SJSA1 (cell line): ENCODE results near the gene LARGE2. TPM values are rescaled to one million over a fixed set of nuclear protein-coding genes. Genes with fewer than 3 reads are reported as not detected.
"Not testable (repeated sequence)": the region's sequence is repeated elsewhere in the genome, so short reads cannot be mapped to it uniquely, and the experiment has no call there.

Source experiments
- DNase-seq, 2 experiments: peaks; one replicate each; pipeline ENCODE4 v3.0.0-alpha.2; 2015 to 2020; ENCODE audit warnings: low spot score in 2 of 2, low read depth in 1 of 2
- H3K27ac ChIP-seq: fragments of 250-450 bp; sonication (Bioruptor Pico); 2 replicates; pipeline ENCODE4 v1.5.1; 2020; ENCODE audit warnings: mild to moderate bottlenecking, moderate library complexity
- H3K27me3 ChIP-seq: fragments of 250-450 bp; sonication (Bioruptor Pico); replicated peaks from 2 replicates; pipeline ENCODE4 v1.5.1; 2020; ENCODE audit warnings: mild to moderate bottlenecking, moderate library complexity
- H3K36me3 ChIP-seq: fragments of 250-450 bp; sonication (Bioruptor Pico); 2 replicates; pipeline ENCODE4 v1.5.1; 2020; ENCODE audit warnings: mild to moderate bottlenecking
- H3K4me1 ChIP-seq: fragments of 250-450 bp; sonication (Bioruptor Pico); replicated peaks from 2 replicates; pipeline ENCODE4 v1.6.1; 2021; ENCODE audit warnings: mild to moderate bottlenecking
- H3K4me3 ChIP-seq: fragments of 250-450 bp; sonication (Bioruptor Pico); 2 replicates; pipeline ENCODE4 v1.5.1; 2020; ENCODE audit warnings: mild to moderate bottlenecking
- H3K9me3 ChIP-seq: fragments of 250-450 bp; sonication (Bioruptor Pico); replicated peaks from 2 replicates; pipeline ENCODE4 v1.5.1; 2020; ENCODE audit warnings: mild to moderate bottlenecking
- total RNA-seq: library from RNA; depleted of rRNA; stranded (reverse); fragments of >200 nt; shearing (Covaris generic); gene quantifications from 2 replicates; pipeline ENCODE4 v1.2.3, GENCODE V29; 2014

LARGE2 gene
- total RNA-seq, 1 experiment from 2014 or later, result not detected

DNA sequence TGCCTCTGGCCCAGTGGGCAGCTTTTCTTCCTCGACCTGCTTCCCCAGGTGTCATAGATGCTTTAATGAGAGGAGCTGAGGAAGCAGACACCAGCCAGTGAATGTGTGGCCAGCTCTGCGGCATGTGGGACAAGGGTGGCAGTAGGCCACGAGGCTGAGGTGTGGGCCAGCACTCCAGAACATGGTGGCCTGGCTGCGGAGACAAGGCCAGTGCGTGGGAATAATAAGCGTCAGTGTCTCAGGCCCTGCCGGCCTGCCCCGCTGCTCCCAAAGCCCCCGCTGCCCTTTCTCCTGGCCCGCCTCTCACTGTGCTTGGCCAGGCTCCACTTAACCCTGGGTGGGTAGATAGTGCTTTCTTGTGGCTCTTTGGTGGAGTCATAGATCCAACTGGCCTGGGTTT is 34.9 kb upstream of the LARGE2 start:
- Histone ChIP-seq H3K36me3 (peaks cover 2% of the 10 kb centered on the region), H3K27ac (no peak overlapping the region), H3K4me3 (no peak overlapping the region), H3K27me3 (peaks cover 6% of the 10 kb centered on the region), H3K4me1 (peaks cover 9% of the 10 kb centered on the region), H3K9me3 (peaks cover 3% of the 10 kb centered on the region; the same call in 1 of the 2 replicates)
- no peak for DNase-seq

DNA sequence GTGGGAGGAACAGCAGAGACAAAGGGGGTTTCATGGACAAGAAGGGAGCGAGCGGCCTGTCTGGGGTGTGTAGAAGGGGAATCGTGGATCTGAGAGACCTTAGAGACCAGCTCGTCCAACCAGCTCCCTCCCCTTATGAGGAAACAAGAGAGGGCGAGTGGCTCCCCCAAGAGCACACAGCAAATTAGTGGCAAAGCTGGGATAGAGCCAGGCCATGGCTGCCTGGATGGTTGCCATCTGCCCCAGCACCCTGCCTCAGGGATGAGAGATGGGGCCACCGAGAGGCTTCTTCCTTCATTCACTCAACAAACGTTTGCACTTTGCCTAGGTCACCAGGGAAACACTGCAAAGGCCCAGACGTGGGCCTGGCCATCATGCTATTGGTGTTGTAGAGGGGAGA is 32.9 kb upstream of the LARGE2 start:
- no peak for DNase-seq
- H3K27ac ChIP-seq, result no peak overlapping the region
- peaks cover 6% of the 10 kb centered on the region for H3K27me3 ChIP-seq
- peaks cover 9% of the 10 kb centered on the region for H3K4me1 ChIP-seq
- peaks cover 3% of the 10 kb centered on the region; the same call in 1 of the 2 replicates for H3K9me3 ChIP-seq
- H3K4me3 ChIP-seq, result no peak overlapping the region
- H3K36me3 ChIP-seq, result no peaks in the 10 kb centered on the region; the same call in 1 of the 2 replicates

DNA sequence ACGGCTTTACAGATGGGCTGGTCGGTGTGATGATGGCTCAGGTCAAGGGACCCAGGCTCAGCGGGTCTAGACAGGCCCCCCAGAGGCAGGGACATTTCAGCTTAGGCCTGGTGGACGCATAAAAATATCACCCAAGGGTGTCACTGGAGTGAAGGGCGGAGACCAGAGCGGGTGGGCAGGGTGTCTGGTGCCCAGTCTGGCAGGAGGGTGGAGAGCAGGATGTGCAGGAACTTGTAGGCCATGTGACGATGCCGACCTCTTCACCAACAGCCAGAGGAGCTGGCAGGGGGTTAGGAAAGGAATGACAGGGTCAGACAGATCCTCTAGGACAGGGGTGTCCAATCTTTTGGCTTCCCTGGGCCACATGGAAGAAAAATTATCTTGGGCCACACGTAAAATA is 32.5 kb upstream of the LARGE2 start:
- H3K4me1 ChIP-seq, result peaks cover 9% of the 10 kb centered on the region

DNA sequence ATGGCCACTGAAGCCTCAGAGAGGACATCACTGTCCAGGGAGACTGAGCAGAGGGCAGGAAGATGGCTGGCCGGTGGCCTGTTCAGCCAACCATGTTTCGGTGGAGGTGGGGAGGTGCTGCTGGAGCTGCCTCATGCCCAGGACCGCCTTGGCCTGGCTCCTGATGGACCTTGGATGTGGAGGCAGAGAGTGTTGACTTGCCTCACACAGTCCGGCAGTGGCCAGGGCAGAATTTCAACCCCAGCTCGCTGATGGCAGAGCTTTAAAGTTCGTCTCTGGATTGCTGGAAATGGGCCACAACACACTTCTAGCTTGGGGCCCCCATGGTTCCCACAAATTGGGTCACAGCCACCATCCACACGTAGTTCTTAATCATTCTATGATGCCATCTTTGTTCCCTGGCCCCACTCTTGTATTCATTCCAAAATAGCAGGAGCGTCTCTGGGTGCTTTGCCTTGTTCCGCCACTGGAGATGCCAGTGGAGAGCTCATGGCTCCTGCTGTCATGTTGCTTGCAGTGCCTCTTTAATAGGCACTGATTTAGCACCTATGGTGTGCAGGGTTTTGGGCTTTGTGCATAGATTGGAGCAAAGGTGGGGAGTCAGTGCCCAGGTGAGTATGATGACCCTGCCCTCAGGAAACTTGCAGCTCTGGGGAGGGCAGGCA is 31.4 kb upstream of the LARGE2 start:
- Histone ChIP-seq H3K4me1 (peaks cover under 1% of the 10 kb centered on the region; the same call in 1 of the 2 replicates), H3K27ac (no peak overlapping the region), H3K4me3 (no peak overlapping the region), H3K9me3 (no peaks in the 10 kb centered on the region), H3K36me3 (no peaks in the 10 kb centered on the region), H3K27me3 (peaks cover 11% of the 10 kb centered on the region)
- no peak for DNase-seq

More for the DNA sequence above, 32.5 kb upstream of the LARGE2 start:
- Histone ChIP-seq H3K27ac (no peak overlapping the region), H3K9me3 (peaks cover 3% of the 10 kb centered on the region; the same call in 1 of the 2 replicates), H3K27me3 (peaks cover 8% of the 10 kb centered on the region), H3K36me3 (no peaks in the 10 kb centered on the region; the same call in 1 of the 2 replicates), H3K4me3 (no peak overlapping the region)
- DNase-seq, result no peak

DNA sequence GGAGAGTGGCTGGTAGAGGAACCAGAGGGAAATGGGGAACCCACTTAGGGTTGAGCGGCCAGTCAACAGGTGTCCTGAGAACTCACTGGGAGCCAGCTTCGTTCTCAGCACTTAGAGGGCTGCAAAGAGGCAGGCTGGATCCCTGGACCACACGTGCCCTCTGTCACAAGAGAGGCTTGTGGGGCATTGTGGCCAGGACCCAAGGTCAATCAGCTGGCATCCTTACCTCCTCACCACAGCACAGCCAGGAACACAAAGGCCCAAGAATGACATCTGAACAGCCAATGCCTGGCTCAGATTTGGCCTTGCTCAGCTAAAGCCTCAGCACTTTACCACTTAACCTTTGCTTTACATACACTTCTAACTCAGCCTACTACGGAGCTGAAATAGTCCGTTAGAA is 29.6 kb upstream of the LARGE2 start:
- no peaks in the 10 kb centered on the region for H3K36me3 ChIP-seq
- H3K4me1 ChIP-seq, result no peaks in the 10 kb centered on the region
- no peak for DNase-seq
- H3K4me3 ChIP-seq, result no peak overlapping the region
- H3K9me3 ChIP-seq, result no peaks in the 10 kb centered on the region
- peaks cover 28% of the 10 kb centered on the region for H3K27me3 ChIP-seq
- H3K27ac ChIP-seq, result no peak overlapping the region

- H3K27me3 ChIP-seq, result peaks cover 44% of the 10 kb centered on the region
- no peaks in the 10 kb centered on the region for H3K9me3 ChIP-seq
- DNase-seq, result no peak
- H3K4me3 ChIP-seq, result no peak overlapping the region
- H3K36me3 ChIP-seq, result no peaks in the 10 kb centered on the region
- no peak overlapping the region for H3K27ac ChIP-seq
- H3K4me1 ChIP-seq, result peaks cover 6% of the 10 kb centered on the region
Observed at GRCh38 chr11:45894555-45895247, 27.8 kb upstream of the LARGE2 start.

- Histone ChIP-seq H3K27ac (no peak overlapping the region), H3K9me3 (no peaks in the 10 kb centered on the region; the same call in 1 of the 2 replicates), H3K4me1 (peaks cover 16% of the 10 kb centered on the region), H3K27me3 (peaks cover 54% of the 10 kb centered on the region), H3K36me3 (no peaks in the 10 kb centered on the region), H3K4me3 (no peak overlapping the region)
- no peak for DNase-seq
Observed at GRCh38 chr11:45895553-45896259, 26.8 kb upstream of the LARGE2 start.

GRCh38 chr11:45896422-45896984 is 26.0 kb upstream of the LARGE2 start:
- H3K4me3 ChIP-seq, result no peak overlapping the region
- no peaks in the 10 kb centered on the region; the same call in 1 of the 2 replicates for H3K9me3 ChIP-seq
- peaks cover 60% of the 10 kb centered on the region for H3K27me3 ChIP-seq
- H3K27ac ChIP-seq, result no peak overlapping the region
- no peaks in the 10 kb centered on the region for H3K36me3 ChIP-seq
- no peak for DNase-seq
- H3K4me1 ChIP-seq, result peaks cover 18% of the 10 kb centered on the region

DNA sequence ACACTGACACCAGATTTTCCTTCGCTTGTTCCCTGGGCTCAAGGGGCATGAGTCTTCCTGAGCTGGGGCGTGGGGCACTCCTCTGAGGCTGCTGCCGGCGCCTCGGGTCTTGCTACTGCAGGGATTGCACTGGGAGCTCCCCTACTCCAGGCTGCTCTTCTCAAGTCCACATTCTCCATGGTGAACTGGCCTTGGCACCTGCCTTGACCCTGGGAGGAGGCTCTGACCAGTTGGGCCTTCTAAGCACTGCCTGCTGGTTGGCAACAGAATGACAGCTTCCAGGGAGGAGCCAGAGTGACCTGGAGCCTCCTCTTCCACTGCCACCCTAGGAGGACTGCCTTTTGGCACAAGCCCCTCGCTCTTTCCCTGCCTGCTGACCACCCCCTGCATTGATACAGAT is 24.9 kb upstream of the LARGE2 start:
- Histone ChIP-seq H3K4me1 (peaks cover 18% of the 10 kb centered on the region), H3K36me3 (no peaks in the 10 kb centered on the region), H3K27ac (no peak overlapping the region), H3K27me3 (peaks cover 62% of the 10 kb centered on the region), H3K4me3 (no peak overlapping the region), H3K9me3 (no peaks in the 10 kb centered on the region; the same call in 1 of the 2 replicates)
- no peak for DNase-seq

DNA sequence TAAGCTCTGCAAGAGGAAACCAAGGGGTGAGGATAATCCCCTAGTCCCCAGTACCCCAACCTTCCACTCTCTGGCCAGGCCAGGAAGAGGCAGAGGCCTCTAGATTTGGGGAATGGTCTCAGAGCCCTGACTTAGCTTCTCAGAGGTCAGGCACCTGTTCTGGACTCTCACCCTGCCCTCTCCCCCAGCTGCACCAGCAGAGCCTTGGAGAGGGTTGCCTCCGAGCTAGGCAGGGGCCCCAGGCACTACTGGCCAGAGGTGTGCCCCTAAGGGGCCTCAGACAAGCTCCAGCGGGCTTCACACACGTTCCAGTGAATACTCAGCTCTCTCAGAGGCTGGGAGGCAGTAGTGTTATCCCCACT is 23.4 kb upstream of the LARGE2 start:
- Histone ChIP-seq H3K36me3 (no peaks in the 10 kb centered on the region), H3K27ac (no peak overlapping the region), H3K9me3 (no peaks in the 10 kb centered on the region; the same call in 1 of the 2 replicates), H3K27me3 (peaks cover 62% of the 10 kb centered on the region), H3K4me1 (peaks cover 18% of the 10 kb centered on the region), H3K4me3 (peak overlapping the region; percentile 45)
- no peak for DNase-seq

DNA sequence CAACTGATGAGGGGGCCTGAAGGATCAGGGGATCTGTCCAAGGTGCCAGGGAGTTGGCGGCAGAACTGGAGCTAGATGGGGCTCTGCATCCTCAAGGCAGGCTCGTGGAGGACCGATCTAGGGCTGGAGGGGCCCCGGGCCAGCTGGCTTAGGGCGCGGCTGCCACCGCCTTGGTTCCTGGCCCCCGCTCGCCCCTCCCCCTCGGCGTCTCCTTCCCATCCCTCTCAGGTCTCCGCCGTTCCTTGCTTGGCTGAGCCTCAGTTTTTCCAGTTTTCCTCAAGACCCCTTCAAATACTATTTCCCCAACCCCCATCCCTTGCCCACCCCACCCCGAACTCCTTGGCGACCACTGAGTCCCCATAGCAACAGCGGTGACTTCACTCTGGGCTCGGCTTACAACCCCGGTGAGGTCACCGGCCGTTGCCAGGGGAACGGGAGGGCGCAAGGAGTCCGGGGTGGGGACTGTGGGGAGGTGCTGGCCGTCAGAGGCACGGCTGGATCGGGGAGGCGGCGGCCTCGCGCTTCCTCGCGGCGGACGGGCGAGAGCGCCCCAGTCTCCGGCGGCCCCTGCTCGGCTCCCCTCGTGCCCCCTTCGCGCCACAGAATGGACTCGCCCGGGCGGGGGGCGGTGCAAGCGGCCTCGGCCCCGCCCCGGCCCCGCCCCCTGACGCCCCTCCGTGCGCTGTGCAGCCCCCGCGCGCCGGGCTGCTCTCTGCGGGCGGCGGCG is 22.8 kb upstream of the LARGE2 start:
- no peaks in the 10 kb centered on the region; the same call in 1 of the 2 replicates for H3K9me3 ChIP-seq
- H3K4me3 ChIP-seq, result peak overlapping the region; percentile 45
- H3K27me3 ChIP-seq, result peaks cover 62% of the 10 kb centered on the region
- no peaks in the 10 kb centered on the region for H3K36me3 ChIP-seq
- peak overlapping the region; percentile 46; the same call in 1 of the 2 replicates for H3K27ac ChIP-seq
- peak; percentile 67 to 91 for DNase-seq
- peaks cover 18% of the 10 kb centered on the region for H3K4me1 ChIP-seq

- H3K4me3 ChIP-seq, result peak overlapping the region; percentile 45
- not testable (repeated sequence) for H3K27ac ChIP-seq, DNase-seq, H3K9me3 ChIP-seq, H3K36me3 ChIP-seq
- peaks cover 57% of the 10 kb centered on the region for H3K27me3 ChIP-seq
- H3K4me1 ChIP-seq, result peaks cover 18% of the 10 kb centered on the region
Observed at GRCh38 chr11:45900175-45900800, 22.2 kb upstream of the LARGE2 start.
